Vagina (tissue), 2 donors: ENCODE measurements around the gene RBP5. TPM values are rescaled to one million over a fixed set of nuclear protein-coding genes. Genes with fewer than 3 reads are reported as not detected.

Source experiments
- DNase-seq, 2 donors: peaks; one replicate each; pipeline ENCODE4 v3.0.0-alpha.2; 2017; ENCODE audit errors: extremely low spot score in 2 of 2
- H3K27ac ChIP-seq: fragments of 200-600 bp; sonication (generic); one replicate; pipeline ENCODE4 v1.5.1; 2019
- H3K27me3 ChIP-seq: fragments of 200-600 bp; sonication (generic); one replicate; pipeline ENCODE4 v1.5.1; 2019
- H3K36me3 ChIP-seq, 2 donors: fragments of 200-600 bp; sonication (generic); one replicate each; pipeline ENCODE4 v1.5.1; 2017 to 2019
- H3K4me1 ChIP-seq: fragments of 200-600 bp; sonication (generic); one replicate; pipeline ENCODE4 v1.5.1; 2019
- H3K4me3 ChIP-seq, 2 donors: fragments of 200-600 bp; sonication (generic); 1 replicate in 1 of 2; 2 replicates in 1 of 2; pipeline ENCODE4 v1.5.1; 2016 to 2019
- H3K9me3 ChIP-seq: fragments of 200-600 bp; sonication (generic); one replicate; pipeline ENCODE4 v1.5.1; 2019
- CTCF ChIP-seq, 3 experiments: fragments of 450-650 bp in 2 of 3; fragments of 200-600 bp in 1 of 3; sonication (generic) in 1 of 3; IDR thresholded peaks; one replicate each; pipeline ENCODE4 v1.5.1; 2017 to 2019; ENCODE audit warnings: antibody characterized with exemption in 3 of 3, mild to moderate bottlenecking in 2 of 3, moderate library complexity in 2 of 3
- POLR2A ChIP-seq, 2 donors: fragments of 450-650 bp; IDR thresholded peaks; one replicate each; pipeline ENCODE4 v1.6.1; 2017; ENCODE audit warnings: antibody characterized with exemption in 2 of 2, mild to moderate bottlenecking in 2 of 2, moderate library complexity in 2 of 2
- POLR2AphosphoS5 ChIP-seq, 2 donors: sonication (generic); formaldehyde crosslinking; IDR thresholded peaks; one replicate each; pipeline ENCODE4 v1.9.0; 2017; ENCODE audit warnings: antibody characterized with exemption in 2 of 2, mild to moderate bottlenecking in 2 of 2, low read depth in 1 of 2; ENCODE audit not compliant: insufficient read depth in 1 of 2
- intact Hi-C: fragments of 100-400 bp; cut with DNase I; formaldehyde crosslinking; loops from one replicate; pipeline ENCODE4 v1.15.1; 2023
- small RNA-seq: library from RNA; depleted of rRNA; stranded (forward); fragments of <200 nt; gene quantifications from one replicate; pipeline ENCODE3, GENCODE V24; 2016
- total RNA-seq: library from RNA; depleted of rRNA; stranded (reverse); fragments of >200 nt; gene quantifications from one replicate; pipeline ENCODE4 v1.2.3, GENCODE V29; 2016

Gene RBP5
- total RNA-seq, 1 donor from 2014 or later: 3.7 TPM

- DNase-seq: no peak
- intact Hi-C loops: no loop called here
- H3K36me3 ChIP-seq: peaks cover 0 to 11% of the 10 kb centered on the region in 2 donors
- TF ChIP-seq CTCF (IDR thresholded peaks at IDR 0.05) (no peak), POLR2AphosphoS5 (IDR thresholded peaks at IDR 0.05; ENCODE audit: insufficient read depth in 1 of 2, low read depth in 1 of 2) (no peak), POLR2A (IDR thresholded peaks at IDR 0.05) (no peak)
- H3K9me3 ChIP-seq: no peaks in the 10 kb centered on the region
- no peak overlapping the region for H3K4me3 ChIP-seq
- no peaks in the 10 kb centered on the region for H3K27me3 ChIP-seq
- peaks cover 34% of the 10 kb centered on the region for H3K4me1 ChIP-seq
- peak overlapping the region; percentile 54 for H3K27ac ChIP-seq
These were observed 52.8 kb downstream of the RBP5 start for GRCh38 chr12:7075939-7076338.

- peaks cover 0 to 7% of the 10 kb centered on the region in 2 donors for H3K36me3 ChIP-seq
- H3K4me3 ChIP-seq: no peak overlapping the region
- TF ChIP-seq CTCF (IDR thresholded peaks at IDR 0.05): no peak
- no peak for TF ChIP-seq POLR2A (IDR thresholded peaks at IDR 0.05)
- no peak for TF ChIP-seq POLR2AphosphoS5 (IDR thresholded peaks at IDR 0.05; ENCODE audit: insufficient read depth in 1 of 2, low read depth in 1 of 2)
- no peaks in the 10 kb centered on the region for H3K27me3 ChIP-seq
- DNase-seq: no peak
- peaks cover 29% of the 10 kb centered on the region for H3K4me1 ChIP-seq
- H3K9me3 ChIP-seq: no peaks in the 10 kb centered on the region
- peak overlapping the region; percentile 54 for H3K27ac ChIP-seq
- intact Hi-C loops: no loop called here
These were observed 53.2 kb downstream of the RBP5 start for GRCh38 chr12:7075518-7075917.

GRCh38 chr12:7073946-7074345 lies 54.7 kb downstream of the RBP5 start:
- intact Hi-C loops: no loop called here
- H3K27me3 ChIP-seq: no peaks in the 10 kb centered on the region
- H3K36me3 ChIP-seq: peaks cover 0 to 6% of the 10 kb centered on the region in 2 donors
- no peak overlapping the region for H3K27ac ChIP-seq
- TF ChIP-seq POLR2AphosphoS5 (IDR thresholded peaks at IDR 0.05; ENCODE audit: insufficient read depth in 1 of 2, low read depth in 1 of 2) (no peak), POLR2A (IDR thresholded peaks at IDR 0.05) (no peak), CTCF (IDR thresholded peaks at IDR 0.05) (no peak)
- H3K9me3 ChIP-seq: no peaks in the 10 kb centered on the region
- DNase-seq: no peak
- no peak overlapping the region for H3K4me3 ChIP-seq
- peaks cover 16% of the 10 kb centered on the region for H3K4me1 ChIP-seq

Small RNA genes lying within 50 kb of the gene (small RNA-seq; reads per million reads assigned to genes)
- gene RNU6-485P: not detected

Other genes with a start within 250 kb of the RBP5 start
- gene LRRC23, start 224.1 kb downstream of the RBP5 start, total RNA-seq: 8.6 TPM
- 20.1 TPM for gene ENO2, start 214.3 kb downstream of the RBP5 start, total RNA-seq
- 92.1 TPM for gene ATN1, start 200.9 kb downstream of the RBP5 start, total RNA-seq
- gene RNU7-1, start 185.1 kb downstream of the RBP5 start, total RNA-seq: not detected
- 760 TPM for gene C12orf57, start 184.9 kb downstream of the RBP5 start, total RNA-seq
- 17.4 TPM for gene PTPN6, start 177.5 kb downstream of the RBP5 start, total RNA-seq
- gene PHB2, start 158.2 kb downstream of the RBP5 start, total RNA-seq: 199 TPM
- gene EMG1, start 158.0 kb downstream of the RBP5 start, total RNA-seq: 21.9 TPM
- gene LPCAT3, start 110.4 kb downstream of the RBP5 start, total RNA-seq: 42.0 TPM
- gene C1S, start 68.2 kb downstream of the RBP5 start, total RNA-seq: 541 TPM
- 830 TPM for gene C1R, start 36.4 kb downstream of the RBP5 start, total RNA-seq
- gene C1RL, start 19.7 kb downstream of the RBP5 start, total RNA-seq: 122 TPM
- gene CLSTN3, start 1.5 kb upstream of the RBP5 start, total RNA-seq: 46.2 TPM
- 31.2 TPM for gene PEX5, start 60.8 kb upstream of the RBP5 start, total RNA-seq
- not detected for gene ACSM4, start 175.2 kb upstream of the RBP5 start, total RNA-seq